Measurements from ENCODE around the gene ZNF460.

ZNF460 gene

GRCh38 chr19:57282011-57282643, 1.8 kb downstream of the ZNF460 start:
- H3K36me3 ChIP-seq (ENCODE audit: control insufficient read depth, insufficient read depth, low read length), result no peaks in the 10 kb centered on the region
- H3K4me3 ChIP-seq (ENCODE audit: low read depth, low read length), result no peak overlapping the region
- H3K27ac ChIP-seq, result no peak overlapping the region
- H3K27me3 ChIP-seq (ENCODE audit: control insufficient read depth, insufficient read depth, low read length), result no peaks in the 10 kb centered on the region
- no peak overlapping the region for H3K9ac ChIP-seq
- peak overlapping the region; percentile 51 for H3K4me2 ChIP-seq (ENCODE audit: low read length)
- no peak overlapping the region for H2AFZ ChIP-seq
- peaks cover 15% of the 10 kb centered on the region for H3K4me1 ChIP-seq
- peaks cover 68% of the 10 kb centered on the region for H3K79me2 ChIP-seq
- H3K9me3 ChIP-seq (ENCODE audit: control insufficient read depth, low read length), result no peaks in the 10 kb centered on the region
- TF ChIP-seq CTCF (IDR thresholded peaks at IDR 0.05), result no peak

DNA sequence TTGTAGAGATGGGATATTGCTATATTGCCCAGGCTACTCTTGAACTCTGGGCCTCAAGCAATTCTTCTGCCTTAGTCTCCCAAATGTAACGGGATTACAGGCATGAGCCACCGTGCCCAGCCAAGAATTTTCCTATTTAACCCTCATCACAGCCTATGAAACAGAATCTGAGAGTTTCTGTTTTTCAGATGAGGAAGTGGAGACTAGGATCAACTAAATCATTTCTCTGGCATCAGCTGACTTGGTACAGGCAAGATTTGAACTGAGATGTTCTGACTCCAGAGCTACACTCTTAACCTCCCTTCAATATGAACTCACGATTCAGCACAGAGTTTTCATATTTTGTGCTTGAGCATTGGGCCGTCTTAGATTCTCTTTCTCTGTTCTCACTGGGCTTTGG, 8.1 kb downstream of the ZNF460 start:
- Histone ChIP-seq H3K4me2 (ENCODE audit: low read length) (no peak overlapping the region), H3K27me3 (ENCODE audit: control insufficient read depth, insufficient read depth, low read length) (no peaks in the 10 kb centered on the region), H3K79me2 (peaks cover 73% of the 10 kb centered on the region), H3K9ac (no peak overlapping the region), H3K27ac (no peak overlapping the region), H3K36me3 (ENCODE audit: control insufficient read depth, insufficient read depth, low read length) (no peaks in the 10 kb centered on the region), H3K4me3 (ENCODE audit: low read depth, low read length) (no peak overlapping the region), H3K9me3 (ENCODE audit: control insufficient read depth, low read length) (no peaks in the 10 kb centered on the region), H2AFZ (no peak overlapping the region), H3K4me1 (no peaks in the 10 kb centered on the region)
- no peak for TF ChIP-seq CTCF (IDR thresholded peaks at IDR 0.05)

- peaks cover 59% of the 10 kb centered on the region for H3K79me2 ChIP-seq
- no peak overlapping the region for H2AFZ ChIP-seq
- H3K36me3 ChIP-seq (ENCODE audit: control insufficient read depth, insufficient read depth, low read length), result no peaks in the 10 kb centered on the region
- no peak overlapping the region for H3K4me2 ChIP-seq (ENCODE audit: low read length)
- no peak overlapping the region for H3K4me3 ChIP-seq (ENCODE audit: low read depth, low read length)
- no peaks in the 10 kb centered on the region for H3K9me3 ChIP-seq (ENCODE audit: control insufficient read depth, low read length)
- H3K4me1 ChIP-seq, result no peaks in the 10 kb centered on the region
- no peaks in the 10 kb centered on the region for H3K27me3 ChIP-seq (ENCODE audit: control insufficient read depth, insufficient read depth, low read length)
- TF ChIP-seq CTCF (IDR thresholded peaks at IDR 0.05), result no peak
- H3K9ac ChIP-seq, result no peak overlapping the region
- H3K27ac ChIP-seq, result no peak overlapping the region
Observed at GRCh38 chr19:57290970-57291369, 10.7 kb downstream of the ZNF460 start.

GRCh38 chr19:57292547-57292946, 12.3 kb downstream of the ZNF460 start:
- no peak overlapping the region for H3K27ac ChIP-seq
- no peaks in the 10 kb centered on the region for H3K36me3 ChIP-seq (ENCODE audit: control insufficient read depth, insufficient read depth, low read length)
- no peak overlapping the region for H3K9ac ChIP-seq
- no peaks in the 10 kb centered on the region for H3K4me1 ChIP-seq
- H3K4me2 ChIP-seq (ENCODE audit: low read length), result no peak overlapping the region
- no peaks in the 10 kb centered on the region for H3K9me3 ChIP-seq (ENCODE audit: control insufficient read depth, low read length)
- H3K4me3 ChIP-seq (ENCODE audit: low read depth, low read length), result no peak overlapping the region
- H3K27me3 ChIP-seq (ENCODE audit: control insufficient read depth, insufficient read depth, low read length), result no peaks in the 10 kb centered on the region
- H2AFZ ChIP-seq, result no peak overlapping the region
- peaks cover 46% of the 10 kb centered on the region for H3K79me2 ChIP-seq
- TF ChIP-seq CTCF (IDR thresholded peaks at IDR 0.05), result no peak

DNA sequence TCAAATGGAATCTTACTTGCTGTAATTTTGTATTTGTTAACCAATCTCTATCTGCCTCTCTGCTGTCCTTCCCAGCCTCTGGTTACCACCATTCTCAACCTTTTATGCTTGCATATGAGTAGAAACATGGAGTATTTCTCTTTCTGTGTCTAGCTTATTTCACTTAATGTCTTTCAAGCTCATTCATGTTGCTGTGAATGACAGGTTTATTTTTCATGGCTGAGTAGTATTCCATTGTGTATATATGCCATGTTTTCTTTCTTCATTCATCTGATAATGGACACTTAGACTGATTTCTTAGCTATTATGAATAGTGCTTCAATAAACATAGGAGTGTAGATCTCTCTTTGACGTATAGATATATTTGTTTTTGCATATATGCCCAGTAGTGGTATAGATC, 13.4 kb downstream of the ZNF460 start:
- H2AFZ ChIP-seq, result no peak overlapping the region
- H3K9me3 ChIP-seq (ENCODE audit: control insufficient read depth, low read length), result no peaks in the 10 kb centered on the region
- no peak overlapping the region for H3K4me2 ChIP-seq (ENCODE audit: low read length)
- no peak overlapping the region for H3K4me3 ChIP-seq (ENCODE audit: low read depth, low read length)
- H3K4me1 ChIP-seq, result no peaks in the 10 kb centered on the region
- H3K27me3 ChIP-seq (ENCODE audit: control insufficient read depth, insufficient read depth, low read length), result no peaks in the 10 kb centered on the region
- H3K79me2 ChIP-seq, result peaks cover 37% of the 10 kb centered on the region
- no peaks in the 10 kb centered on the region for H3K36me3 ChIP-seq (ENCODE audit: control insufficient read depth, insufficient read depth, low read length)
- TF ChIP-seq CTCF (IDR thresholded peaks at IDR 0.05), result no peak
- H3K27ac ChIP-seq, result no peak overlapping the region
- H3K9ac ChIP-seq, result no peak overlapping the region
